Skeletal muscle satellite cell (primary cell): ENCODE measurements around the gene NMNAT2.
"Not testable (repeated sequence)": the region's sequence is repeated elsewhere in the genome, so short reads cannot be mapped to it uniquely, and the experiment has no call there.

ENCODE experiments used
- H3K27me3 ChIP-seq: 2 replicates; pipeline ENCODE4 v1.7.0; 2013; ENCODE audit warnings: low read length; ENCODE audit not compliant: control insufficient read depth, insufficient read depth
- H3K36me3 ChIP-seq: 2 replicates; pipeline ENCODE4 v1.7.0; 2013; ENCODE audit warnings: mild to moderate bottlenecking, control low read depth, low read length; ENCODE audit not compliant: insufficient read depth
- H3K4me1 ChIP-seq: 2 replicates; pipeline ENCODE4 v1.7.0; 2013; ENCODE audit warnings: low read length; ENCODE audit not compliant: control insufficient read depth, insufficient read depth
- H3K4me2 ChIP-seq: 2 replicates; pipeline ENCODE4 v1.7.0; 2013; ENCODE audit warnings: mild to moderate bottlenecking, low read length
- H3K4me3 ChIP-seq: 2 replicates; pipeline ENCODE4 v1.7.0; 2013; ENCODE audit warnings: low read length
- H3K9ac ChIP-seq: 2 replicates; pipeline ENCODE4 v1.7.0; 2013; ENCODE audit warnings: mild to moderate bottlenecking, low read depth, low read length, moderate library complexity
- H3K9me3 ChIP-seq: replicated peaks from 2 replicates; pipeline ENCODE4 v1.7.0; 2013; ENCODE audit warnings: mild to moderate bottlenecking, control low read depth, low read length

Gene NMNAT2

DNA sequence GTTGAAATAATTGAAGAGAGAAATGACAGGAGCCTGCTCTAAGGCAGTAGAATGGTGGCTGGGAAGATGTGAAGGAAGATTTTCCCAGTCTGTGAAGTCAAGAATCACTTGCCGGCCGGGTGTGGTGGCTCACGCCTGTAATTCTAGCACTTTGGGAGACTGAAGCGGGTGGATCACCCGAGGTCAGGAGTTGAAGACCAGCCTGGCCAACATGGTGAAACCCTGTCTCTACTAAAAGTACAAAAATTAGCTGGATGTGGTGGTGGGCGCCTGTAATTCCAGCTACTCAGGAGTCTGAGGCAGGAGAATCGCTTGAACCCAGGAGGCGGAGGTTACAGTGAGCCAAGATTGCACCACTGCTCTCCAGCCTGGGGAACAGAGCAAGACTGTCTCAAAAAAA lies 177.3 kb downstream of the NMNAT2 start:
- H3K36me3 ChIP-seq, H3K9ac ChIP-seq, H3K4me3 ChIP-seq, H3K9me3 ChIP-seq, H3K4me2 ChIP-seq, H3K27me3 ChIP-seq: not testable (repeated sequence)
- H3K4me1 ChIP-seq = peaks cover 44% of the 10 kb centered on the region

DNA sequence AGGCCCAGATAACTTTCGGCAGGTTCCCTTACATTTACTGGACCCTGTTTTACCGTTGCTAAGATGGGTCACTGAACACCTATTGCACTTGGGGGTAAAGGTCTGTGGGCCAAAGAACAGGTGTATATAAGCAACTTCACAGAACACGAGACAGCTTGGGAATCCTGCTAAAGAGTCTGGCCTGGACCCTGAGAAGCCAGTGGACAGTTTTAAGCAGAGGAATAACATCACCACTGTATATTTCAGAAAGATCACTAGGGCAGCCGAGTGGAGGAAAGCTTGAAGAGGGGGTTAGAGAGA lies 177.7 kb downstream of the NMNAT2 start:
- H3K36me3 ChIP-seq = no peaks in the 10 kb centered on the region
- H3K4me1 ChIP-seq = peaks cover 47% of the 10 kb centered on the region
- no peak overlapping the region for H3K9ac ChIP-seq
- H3K27me3 ChIP-seq = no peaks in the 10 kb centered on the region
- no peak overlapping the region for H3K4me3 ChIP-seq
- no peak overlapping the region for H3K4me2 ChIP-seq
- H3K9me3 ChIP-seq = no peaks in the 10 kb centered on the region

DNA sequence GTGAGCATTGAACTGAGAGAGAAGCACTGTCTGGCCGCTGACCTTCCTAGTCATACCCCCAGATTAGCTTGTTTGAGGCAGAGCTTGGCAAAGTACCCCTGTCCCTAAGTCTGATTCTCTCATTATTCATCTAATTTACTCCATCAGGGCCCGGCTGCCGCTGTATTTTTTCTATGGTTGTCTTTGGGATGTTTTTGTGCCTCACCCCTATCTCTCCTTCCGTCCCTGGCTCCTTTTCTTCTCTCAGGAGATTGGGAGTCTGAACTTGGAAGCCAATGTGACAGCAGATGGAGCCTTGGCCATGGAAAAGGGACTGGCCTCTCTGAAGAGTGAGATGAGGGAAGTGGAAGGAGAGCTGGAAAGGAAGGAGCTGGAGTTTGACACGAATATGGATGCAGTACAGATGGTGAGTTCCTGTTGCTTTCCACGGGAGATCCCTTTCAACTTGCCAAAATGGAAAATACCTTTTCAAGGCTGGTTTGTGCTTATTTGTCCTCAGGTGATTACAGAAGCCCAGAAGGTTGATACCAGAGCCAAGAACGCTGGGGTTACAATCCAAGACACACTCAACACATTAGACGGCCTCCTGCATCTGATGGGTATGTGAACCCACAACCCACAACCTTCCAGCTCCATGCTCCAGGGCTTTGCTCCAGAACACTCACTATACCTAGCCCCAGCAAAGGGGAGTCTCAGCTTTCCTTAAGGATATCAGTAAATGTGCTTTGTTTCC lies 178.2 kb downstream of the NMNAT2 start:
- Histone ChIP-seq H3K4me1 (peaks cover 52% of the 10 kb centered on the region), H3K36me3 (no peaks in the 10 kb centered on the region), H3K4me2 (no peak overlapping the region), H3K4me3 (no peak overlapping the region), H3K9ac (no peak overlapping the region), H3K9me3 (no peaks in the 10 kb centered on the region), H3K27me3 (no peaks in the 10 kb centered on the region)

DNA sequence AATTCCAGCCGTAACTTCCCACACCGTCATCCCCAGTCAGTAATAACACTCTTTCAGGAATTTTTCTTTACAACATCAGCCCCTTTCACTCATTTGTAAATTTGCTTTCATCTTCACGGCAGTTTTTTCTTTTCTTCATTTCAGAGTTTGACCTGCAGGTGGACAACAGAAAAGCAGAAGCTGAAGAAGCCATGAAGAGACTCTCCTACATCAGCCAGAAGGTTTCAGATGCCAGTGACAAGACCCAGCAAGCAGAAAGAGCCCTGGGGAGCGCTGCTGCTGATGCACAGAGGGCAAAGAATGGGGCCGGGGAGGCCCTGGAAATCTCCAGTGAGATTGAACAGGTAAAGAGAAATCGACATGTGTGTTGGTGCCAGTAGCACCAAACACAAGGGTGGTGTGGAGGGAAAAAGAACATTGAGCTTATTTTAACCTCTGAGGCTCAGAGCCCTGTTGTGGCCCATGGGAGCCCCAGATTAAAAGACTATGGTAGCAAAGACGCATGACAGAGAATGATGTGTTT lies 178.9 kb downstream of the NMNAT2 start:
- Histone ChIP-seq H3K36me3 (no peaks in the 10 kb centered on the region), H3K27me3 (no peaks in the 10 kb centered on the region), H3K9ac (no peak overlapping the region), H3K4me1 (peaks cover 52% of the 10 kb centered on the region), H3K9me3 (no peaks in the 10 kb centered on the region), H3K4me2 (no peak overlapping the region), H3K4me3 (no peak overlapping the region)

DNA sequence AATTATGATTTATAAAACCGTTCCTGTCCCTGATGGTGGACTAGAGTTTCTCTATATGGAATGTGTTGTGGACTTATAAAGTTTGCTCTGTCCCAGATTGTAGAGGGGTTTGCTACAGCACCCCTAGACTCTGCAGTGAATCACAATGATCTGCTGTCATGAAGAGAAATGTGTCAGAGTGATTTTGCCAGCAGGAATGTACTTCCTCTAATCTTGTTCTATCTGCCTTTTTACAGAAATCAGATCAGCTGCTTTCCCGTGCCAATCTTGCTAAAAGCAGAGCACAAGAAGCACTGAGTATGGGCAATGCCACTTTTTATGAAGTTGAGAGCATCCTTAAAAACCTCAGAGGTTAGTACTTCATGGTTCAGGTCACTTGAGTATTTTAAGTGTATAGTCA lies 180.1 kb downstream of the NMNAT2 start:
- Histone ChIP-seq H3K27me3 (no peaks in the 10 kb centered on the region), H3K4me3 (no peak overlapping the region), H3K4me2 (no peak overlapping the region), H3K9me3 (no peaks in the 10 kb centered on the region), H3K9ac (peak overlapping the region; percentile 46), H3K4me1 (peaks cover 51% of the 10 kb centered on the region), H3K36me3 (no peaks in the 10 kb centered on the region)

DNA sequence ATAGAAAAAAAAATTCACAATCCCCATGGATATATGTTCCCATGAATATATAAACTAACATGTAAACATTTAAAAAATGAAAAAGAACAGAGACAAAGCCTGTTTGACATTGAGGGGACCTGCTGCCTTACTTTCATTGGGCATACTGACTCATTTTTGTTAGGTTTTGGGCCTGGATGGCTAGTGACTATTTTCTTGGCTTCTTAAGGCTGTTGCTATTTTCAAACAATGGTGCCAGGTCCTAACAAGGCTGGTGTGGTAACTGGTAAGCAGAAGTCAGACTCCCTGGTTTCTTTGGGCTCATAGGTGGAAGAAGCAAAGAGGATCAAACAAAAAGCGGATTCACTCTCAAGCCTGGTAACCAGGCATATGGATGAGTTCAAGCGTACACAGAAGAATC lies 181.1 kb downstream of the NMNAT2 start:
- Histone ChIP-seq H3K4me2 (no peak overlapping the region), H3K36me3 (no peaks in the 10 kb centered on the region), H3K27me3 (no peaks in the 10 kb centered on the region), H3K9me3 (no peaks in the 10 kb centered on the region), H3K4me1 (peaks cover 48% of the 10 kb centered on the region), H3K9ac (no peak overlapping the region), H3K4me3 (no peak overlapping the region)

DNA sequence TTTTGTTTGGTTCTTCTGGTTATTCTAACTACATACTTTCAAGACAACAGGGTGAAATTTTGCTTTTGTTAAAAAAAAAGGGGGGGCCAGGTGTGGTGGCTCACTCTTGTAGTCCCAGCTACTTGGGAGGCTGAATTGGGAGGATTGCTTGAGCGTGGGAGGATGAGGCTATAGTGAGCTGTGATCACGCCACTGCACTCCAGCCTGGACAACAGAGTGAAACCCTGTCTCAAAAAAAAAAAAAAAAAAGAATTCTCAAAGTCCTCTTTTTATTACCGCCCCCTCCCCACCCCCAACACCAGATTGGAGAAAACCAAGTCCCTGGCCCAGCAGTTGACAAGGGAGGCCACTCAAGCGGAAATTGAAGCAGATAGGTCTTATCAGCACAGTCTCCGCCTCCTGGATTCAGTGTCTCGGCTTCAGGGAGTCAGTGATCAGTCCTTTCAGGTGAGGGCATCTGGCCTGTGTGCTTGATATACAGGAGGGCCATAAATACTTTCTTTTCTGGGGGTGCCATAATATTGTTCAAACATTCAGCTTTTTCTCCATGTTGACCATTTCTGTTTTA lies 181.9 kb downstream of the NMNAT2 start:
- Histone ChIP-seq H3K4me3 (no peak overlapping the region), H3K27me3 (no peaks in the 10 kb centered on the region), H3K9ac (no peak overlapping the region), H3K9me3 (no peaks in the 10 kb centered on the region), H3K4me1 (peaks cover 40% of the 10 kb centered on the region), H3K4me2 (no peak overlapping the region), H3K36me3 (no peaks in the 10 kb centered on the region)

DNA sequence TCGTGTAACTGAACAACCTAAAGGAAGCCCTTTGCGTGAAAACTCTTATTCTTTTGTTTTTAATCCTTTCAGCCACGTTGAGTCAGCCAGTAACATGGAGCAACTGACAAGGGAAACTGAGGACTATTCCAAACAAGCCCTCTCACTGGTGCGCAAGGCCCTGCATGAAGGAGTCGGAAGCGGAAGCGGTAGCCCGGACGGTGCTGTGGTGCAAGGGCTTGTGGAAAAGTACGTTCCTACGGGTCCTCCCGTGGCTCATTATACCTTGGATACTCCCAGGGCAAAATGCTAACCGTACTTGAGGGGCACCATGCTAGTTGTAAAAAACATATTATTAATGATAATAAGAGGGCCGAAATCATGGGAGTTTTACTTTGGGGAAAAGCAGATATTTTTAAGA lies 182.7 kb downstream of the NMNAT2 start:
- Histone ChIP-seq H3K36me3 (no peaks in the 10 kb centered on the region), H3K4me3 (peak overlapping the region; percentile 66), H3K9me3 (no peaks in the 10 kb centered on the region), H3K4me2 (peak overlapping the region; percentile 92), H3K27me3 (no peaks in the 10 kb centered on the region), H3K4me1 (peaks cover 38% of the 10 kb centered on the region), H3K9ac (peak overlapping the region; percentile 84)

DNA sequence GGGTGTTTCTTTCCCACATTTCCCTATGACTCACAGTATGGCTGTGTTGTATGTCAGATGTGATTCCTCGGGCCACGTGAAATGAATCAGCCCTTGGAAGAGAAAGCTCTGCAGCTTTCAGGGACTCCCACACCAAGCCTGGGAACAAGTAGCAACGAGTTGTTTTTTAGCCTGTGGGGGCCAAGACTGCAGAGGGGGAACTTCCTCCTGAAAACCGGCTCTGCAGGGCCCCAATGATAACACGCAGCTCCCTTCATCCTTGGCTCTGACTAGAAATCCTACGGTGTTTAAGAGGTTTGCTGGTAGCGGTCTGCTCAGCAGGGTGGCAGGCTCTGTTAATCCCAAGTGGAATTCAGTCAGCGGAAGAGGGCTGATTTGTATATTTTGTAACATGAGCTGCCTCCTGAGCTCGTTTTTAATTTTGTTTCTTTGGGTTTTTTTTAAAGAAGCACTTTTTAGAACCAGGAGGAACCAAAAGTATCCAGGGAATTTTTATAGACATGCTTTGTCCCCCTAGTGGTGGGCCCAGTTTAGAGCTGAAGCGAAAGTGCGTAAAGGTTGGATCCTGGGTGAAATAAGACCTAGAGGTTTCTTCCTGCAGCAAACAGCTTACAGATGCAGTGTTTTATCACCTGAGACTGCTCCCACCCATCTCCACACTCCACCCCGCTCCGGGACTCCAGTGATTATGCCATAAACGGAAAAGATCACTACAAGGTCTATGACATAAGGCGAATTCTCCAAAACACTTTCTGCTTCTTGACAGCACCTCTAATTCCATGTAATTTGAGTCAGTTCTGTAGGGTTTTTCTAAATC lies 183.3 kb downstream of the NMNAT2 start:
- peak overlapping the region; percentile 66 for H3K4me3 ChIP-seq
- H3K27me3 ChIP-seq = no peaks in the 10 kb centered on the region
- peak overlapping the region; percentile 92 for H3K4me2 ChIP-seq
- no peaks in the 10 kb centered on the region for H3K36me3 ChIP-seq
- no peaks in the 10 kb centered on the region for H3K9me3 ChIP-seq
- peak overlapping the region; percentile 84 for H3K9ac ChIP-seq
- H3K4me1 ChIP-seq = peaks cover 38% of the 10 kb centered on the region

DNA sequence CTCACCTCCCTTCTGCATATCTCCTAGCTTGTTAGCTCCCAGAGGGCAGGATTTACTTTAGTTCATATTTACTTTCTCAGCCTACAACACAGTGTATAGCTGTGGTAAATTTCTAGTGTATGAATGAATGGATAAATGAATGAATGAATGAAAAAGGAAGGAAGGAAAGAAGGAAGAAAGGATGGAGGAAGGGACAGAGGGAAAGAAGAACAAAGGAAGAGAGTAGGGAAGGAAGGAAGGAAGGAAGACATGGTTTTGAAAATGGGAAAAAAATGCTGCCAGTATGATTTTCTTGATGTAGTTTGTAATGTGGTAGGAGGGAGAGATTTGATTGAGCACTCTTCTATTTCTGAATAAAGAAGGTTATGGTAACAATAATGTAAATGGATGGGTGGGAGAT lies 185.1 kb downstream of the NMNAT2 start:
- no peak overlapping the region for H3K9ac ChIP-seq
- H3K4me2 ChIP-seq = no peak overlapping the region
- no peaks in the 10 kb centered on the region for H3K27me3 ChIP-seq
- H3K36me3 ChIP-seq = no peaks in the 10 kb centered on the region
- no peak overlapping the region for H3K4me3 ChIP-seq
- no peaks in the 10 kb centered on the region for H3K9me3 ChIP-seq
- peaks cover 28% of the 10 kb centered on the region for H3K4me1 ChIP-seq

DNA sequence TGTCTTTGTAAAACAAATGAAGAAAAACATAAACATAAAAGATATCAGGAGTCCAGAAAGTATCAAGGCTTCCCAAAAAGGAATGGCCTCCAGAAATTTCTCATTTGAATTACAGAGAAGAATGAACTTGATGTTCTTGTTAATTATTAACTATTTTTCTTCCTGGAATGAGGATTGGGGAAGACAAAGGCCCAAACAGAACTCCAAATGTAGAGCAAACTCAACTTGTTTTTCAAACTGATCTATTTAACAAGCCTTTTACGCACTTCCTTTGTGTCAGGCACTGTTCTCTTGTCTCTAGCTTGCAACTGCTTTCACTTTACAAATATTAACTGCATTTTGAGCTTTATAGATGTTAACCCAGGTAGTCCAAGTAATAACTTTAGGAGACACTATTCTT lies 186.6 kb downstream of the NMNAT2 start:
- Histone ChIP-seq H3K9me3 (no peaks in the 10 kb centered on the region), H3K4me1 (peaks cover 16% of the 10 kb centered on the region), H3K27me3 (no peaks in the 10 kb centered on the region), H3K4me3 (no peak overlapping the region), H3K36me3 (no peaks in the 10 kb centered on the region), H3K9ac (no peak overlapping the region), H3K4me2 (no peak overlapping the region)
